Calu3 (cell line): Measurements from ENCODE around the gene PFKFB3. TPM values are rescaled to one million over a fixed set of nuclear protein-coding genes. Genes with fewer than 3 reads are reported as not detected.

ENCODE experiments used
- BruUV-seq: library from RNA; stranded (reverse); fragments of 400-500 nt; replicated peaks from 2 replicates; lab custom pipeline; 2021; lab: Mats Ljungman, UMichigan
- CTCF ChIA-PET: fragments of 300-600 bp; sonication (Branson Sonifier 250); formaldehyde crosslinking; loops from one replicate; lab custom pipeline; 2022; ENCODE audit warnings: antibody characterized with exemption; lab: Charles Lee
- DNase-seq: peaks from one replicate; pipeline ENCODE4 v3.0.0; 2022
- H3K27ac Mint-ChIP-seq: one replicate; pipeline ENCODE4 v1.8.0; 2022; ENCODE audit warnings: mixed read lengths; ENCODE audit not compliant: unreplicated experiment
- H3K27me3 Mint-ChIP-seq: one replicate; pipeline ENCODE4 v1.8.0; 2022; ENCODE audit warnings: mixed read lengths; ENCODE audit not compliant: unreplicated experiment
- H3K36me3 Mint-ChIP-seq: one replicate; pipeline ENCODE4 v1.8.0; 2022; ENCODE audit warnings: mild to moderate bottlenecking, moderate library complexity, mixed read lengths; ENCODE audit not compliant: insufficient read depth, unreplicated experiment
- H3K4me1 Mint-ChIP-seq: one replicate; pipeline ENCODE4 v1.8.0; 2022; ENCODE audit warnings: mild to moderate bottlenecking, low read depth, mixed read lengths; ENCODE audit not compliant: unreplicated experiment
- H3K4me3 Mint-ChIP-seq: one replicate; pipeline ENCODE4 v1.8.0; 2022; ENCODE audit warnings: mild to moderate bottlenecking, low read depth, moderate library complexity, mixed read lengths; ENCODE audit not compliant: unreplicated experiment
- H3K9me3 Mint-ChIP-seq: one replicate; pipeline ENCODE4 v1.8.0; 2022; ENCODE audit warnings: low read depth, mixed read lengths; ENCODE audit not compliant: unreplicated experiment
- CTCF ChIP-seq: fragments of 200-600 bp; IDR thresholded peaks from one replicate; pipeline ENCODE4 v1.8.0; 2022; ENCODE audit warnings: antibody characterized with exemption; ENCODE audit not compliant: unreplicated experiment
- intact Hi-C: fragments of 100-400 bp; cut with micrococcal nuclease; formaldehyde crosslinking; loops from one replicate; pipeline ENCODE4 v1.10.0; 2022; ENCODE audit not compliant: unreplicated experiment
- total RNA-seq: library from RNA; stranded (reverse); gene quantifications from 2 replicates; pipeline ENCODE4 v1.2.3, GENCODE V29; 2022

PFKFB3 gene
- total RNA-seq, 1 experiment from 2014 or later: 293 TPM

GRCh38 chr10:6176691-6177231, 26.0 kb upstream of the PFKFB3 start:
- Mint-ChIP-seq H3K9me3 (no peaks in the 10 kb centered on the region), H3K4me3 (no peak overlapping the region), H3K27ac (no peak overlapping the region), H3K36me3 (peaks cover 16% of the 10 kb centered on the region), H3K27me3 (no peaks in the 10 kb centered on the region), H3K4me1 (peaks cover 8% of the 10 kb centered on the region)
- TF ChIP-seq CTCF: no peak
- CTCF ChIA-PET: no interaction called here
- intact Hi-C loops: no loop called here
- DNase-seq: no peak
- BruUV-seq: no TSS peak

GRCh38 chr10:6177880-6178281, 24.9 kb upstream of the PFKFB3 start:
- Mint-ChIP-seq H3K27me3 (no peaks in the 10 kb centered on the region), H3K4me1 (peaks cover 5% of the 10 kb centered on the region), H3K27ac (peak overlapping the region; percentile 22), H3K4me3 (no peak overlapping the region), H3K36me3 (peaks cover 16% of the 10 kb centered on the region), H3K9me3 (no peaks in the 10 kb centered on the region)
- CTCF ChIA-PET: no interaction called here
- no peak for DNase-seq
- no TSS peak for BruUV-seq
- intact Hi-C loops: no loop called here
- no peak for TF ChIP-seq CTCF

GRCh38 chr10:6178581-6178980, 24.2 kb upstream of the PFKFB3 start:
- intact Hi-C loops: no loop called here
- CTCF ChIA-PET: no interaction called here
- no TSS peak for BruUV-seq
- H3K9me3 Mint-ChIP-seq: no peaks in the 10 kb centered on the region
- TF ChIP-seq CTCF: no peak
- H3K36me3 Mint-ChIP-seq: peaks cover 16% of the 10 kb centered on the region
- H3K27ac Mint-ChIP-seq: peak overlapping the region; percentile 22
- H3K4me1 Mint-ChIP-seq: no peaks in the 10 kb centered on the region
- no peak for DNase-seq
- H3K4me3 Mint-ChIP-seq: no peak overlapping the region
- H3K27me3 Mint-ChIP-seq: no peaks in the 10 kb centered on the region

GRCh38 chr10:6179078-6179477, 23.7 kb upstream of the PFKFB3 start:
- H3K27me3 Mint-ChIP-seq: no peaks in the 10 kb centered on the region
- H3K36me3 Mint-ChIP-seq: peaks cover 16% of the 10 kb centered on the region
- H3K27ac Mint-ChIP-seq: peak overlapping the region; percentile 22
- no peak for TF ChIP-seq CTCF
- DNase-seq: no peak
- CTCF ChIA-PET: interaction anchor here (0.6 kb wide), 1 partner anchor 203 kb away, joined by 3 read pairs; no protein-coding TSS in a partner anchor
- intact Hi-C loops: no loop called here
- H3K4me3 Mint-ChIP-seq: no peak overlapping the region
- H3K4me1 Mint-ChIP-seq: no peaks in the 10 kb centered on the region
- H3K9me3 Mint-ChIP-seq: no peaks in the 10 kb centered on the region
- BruUV-seq: no TSS peak
